ENCODE measurements around the gene ARHGEF19.
"Not testable (repeated sequence)": the region's sequence is repeated elsewhere in the genome, so short reads cannot be mapped to it uniquely, and the experiment has no call there.

ARHGEF19 gene

DNA sequence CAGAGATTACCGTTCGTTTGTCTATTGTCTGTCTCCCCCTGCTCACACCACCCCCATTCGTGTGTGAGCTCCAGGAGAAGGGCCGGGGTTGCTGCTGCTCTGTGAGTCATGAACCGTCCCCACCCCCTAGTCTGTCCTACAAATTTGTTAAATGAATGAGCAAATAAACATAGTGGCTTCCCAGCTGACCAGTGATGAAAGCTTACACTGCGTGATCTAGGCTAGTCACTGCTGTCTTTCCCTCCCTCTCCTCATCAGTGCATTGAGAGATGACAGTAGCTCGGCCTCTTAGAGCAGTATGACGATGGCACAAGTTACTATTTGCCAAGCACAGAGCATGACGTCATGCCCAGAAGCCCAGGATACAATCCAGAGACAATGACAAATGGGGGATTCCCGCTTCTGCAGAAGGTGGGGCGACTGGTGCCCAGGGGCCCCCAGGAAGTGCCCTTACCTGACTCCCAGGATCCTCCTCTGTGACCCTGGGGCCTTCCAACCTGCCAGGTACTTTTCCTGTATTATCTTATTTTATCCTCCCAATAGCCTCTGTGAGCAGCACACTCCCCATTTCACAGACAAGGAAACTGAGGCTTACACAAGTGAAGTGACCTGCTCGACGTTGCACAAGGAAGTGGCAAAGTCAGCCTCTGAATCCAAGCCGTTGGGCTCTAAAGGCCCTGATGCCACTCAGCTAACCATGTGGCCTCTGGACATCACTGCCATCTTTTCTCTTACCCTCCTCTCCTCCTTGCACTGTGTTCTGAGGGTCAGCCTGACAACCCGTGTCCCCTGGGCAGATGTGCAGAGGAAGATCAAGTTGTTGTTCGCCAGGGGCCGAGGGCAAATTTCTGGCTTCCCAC lies 48.0 kb downstream of the ARHGEF19 start:
- Histone ChIP-seq H3K4me3 (ENCODE audit: low read length) (no peak overlapping the region), H3K4me1 (ENCODE audit: control insufficient read depth, insufficient read depth, low read length) (peaks cover 9% of the 10 kb centered on the region), H3K27me3 (ENCODE audit: control insufficient read depth, insufficient read depth, low read length) (no peaks in the 10 kb centered on the region), H3K27ac (ENCODE audit: low read length) (no peak overlapping the region), H3K9me3 (ENCODE audit: control insufficient read depth, insufficient read depth, low read length) (no peaks in the 10 kb centered on the region), H3K36me3 (ENCODE audit: control insufficient read depth, insufficient read depth, low read length) (no peaks in the 10 kb centered on the region)
- no CpG with 5 or more reads among the region's 17 CpGs for WGBS (ENCODE audit: insufficient coverage, insufficient read length)
- no peak for DNase-seq (ENCODE audit: low read depth, low spot score)

DNA sequence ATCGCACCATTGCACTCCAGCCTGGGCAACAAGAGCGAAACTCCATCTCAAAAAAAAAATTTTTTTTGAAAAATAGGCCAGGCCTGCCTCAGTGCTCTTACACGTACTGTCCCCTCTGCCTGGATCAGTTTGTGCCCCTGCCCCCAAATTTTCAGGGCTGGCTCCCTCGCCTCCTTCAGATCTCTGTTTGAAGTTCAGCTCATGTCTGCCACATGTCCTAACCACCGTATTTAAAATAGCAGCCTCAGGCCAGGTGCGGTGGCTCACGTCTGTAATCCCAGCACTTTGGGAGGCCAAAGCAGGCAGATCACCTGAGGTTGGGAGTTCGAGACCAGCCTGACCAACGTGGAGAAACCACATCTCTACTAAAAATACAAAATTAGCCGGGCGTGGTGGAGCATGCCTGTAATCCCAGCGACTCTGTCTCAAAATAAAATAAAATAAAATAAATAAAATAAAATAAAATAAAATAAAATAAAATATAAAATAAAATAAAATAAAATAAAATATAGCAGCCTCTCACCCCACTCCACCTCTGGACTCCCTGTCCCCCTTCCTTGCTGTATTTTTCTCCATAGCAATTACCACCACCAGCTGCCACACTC lies 48.7 kb downstream of the ARHGEF19 start:
- not testable (repeated sequence) for H3K4me1 ChIP-seq (ENCODE audit: control insufficient read depth, insufficient read depth, low read length); DNase-seq (ENCODE audit: low read depth, low spot score); H3K27me3 ChIP-seq (ENCODE audit: control insufficient read depth, insufficient read depth, low read length); H3K4me3 ChIP-seq (ENCODE audit: low read length); H3K36me3 ChIP-seq (ENCODE audit: control insufficient read depth, insufficient read depth, low read length); H3K9me3 ChIP-seq (ENCODE audit: control insufficient read depth, insufficient read depth, low read length); H3K27ac ChIP-seq (ENCODE audit: low read length)
- no CpG with 5 or more reads among the region's 12 CpGs for WGBS (ENCODE audit: insufficient coverage, insufficient read length)

DNA sequence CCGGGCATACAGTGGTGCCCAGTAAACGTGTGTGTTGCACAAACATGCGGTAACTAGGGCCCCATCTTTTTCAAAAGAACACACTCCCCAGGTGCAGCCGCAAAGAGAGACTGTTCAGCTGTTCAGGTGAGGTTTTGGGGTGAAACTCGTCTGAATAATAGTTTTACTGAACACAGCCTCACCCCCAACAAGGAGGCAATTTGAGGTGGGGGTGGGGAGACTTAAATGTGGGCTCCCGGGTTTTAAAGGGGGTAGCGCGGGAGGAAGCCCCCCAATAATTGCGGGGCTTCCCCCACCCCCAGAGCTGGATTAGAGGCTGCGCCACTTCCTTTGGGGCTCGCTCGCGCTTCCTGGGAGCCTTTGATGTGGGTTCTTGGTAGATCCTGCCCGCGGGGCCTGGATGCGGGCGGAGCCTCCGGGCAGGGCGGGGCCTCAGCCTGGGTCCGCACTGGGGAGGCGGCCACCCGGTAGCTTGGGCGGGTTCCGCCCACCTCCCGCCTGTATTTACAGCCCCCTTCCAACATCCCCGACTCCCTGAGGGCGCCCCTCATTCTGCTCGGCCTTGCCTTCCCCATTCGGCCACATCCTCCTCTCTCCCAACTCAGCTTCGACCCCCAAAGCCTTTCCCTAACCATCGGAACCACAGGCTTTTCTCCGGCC lies 50.2 kb downstream of the ARHGEF19 start:
- no peaks in the 10 kb centered on the region for H3K36me3 ChIP-seq (ENCODE audit: control insufficient read depth, insufficient read depth, low read length)
- H3K27me3 ChIP-seq (ENCODE audit: control insufficient read depth, insufficient read depth, low read length), result no peaks in the 10 kb centered on the region
- no peak overlapping the region; the same call in 1 of the 2 replicates for H3K4me3 ChIP-seq (ENCODE audit: low read length)
- no peaks in the 10 kb centered on the region for H3K9me3 ChIP-seq (ENCODE audit: control insufficient read depth, insufficient read depth, low read length)
- no peak for DNase-seq (ENCODE audit: low read depth, low spot score)
- H3K27ac ChIP-seq (ENCODE audit: low read length), result no peak overlapping the region
- WGBS (ENCODE audit: insufficient coverage, insufficient read length), result no CpG with 5 or more reads among the region's 32 CpGs
- peaks cover 5% of the 10 kb centered on the region for H3K4me1 ChIP-seq (ENCODE audit: control insufficient read depth, insufficient read depth, low read length)

DNA sequence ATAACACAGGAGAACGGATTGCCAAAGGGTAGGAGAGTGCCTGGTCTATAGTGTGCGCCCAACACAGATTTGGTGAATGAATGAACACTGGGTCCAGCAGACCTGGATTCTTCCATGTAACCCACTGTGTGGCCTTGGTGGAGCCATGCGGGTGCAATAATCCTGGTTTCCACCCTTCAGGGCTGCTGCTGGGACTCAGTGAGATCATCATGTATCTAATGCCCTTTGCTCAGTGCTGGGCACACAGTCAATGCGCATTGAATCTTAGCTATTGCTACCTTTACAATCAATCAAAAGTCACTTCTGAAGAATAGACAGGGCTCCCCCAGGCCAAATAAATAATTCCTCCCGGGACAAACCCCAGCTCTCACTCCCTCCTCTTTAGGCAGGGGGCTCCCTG lies 50.7 kb downstream of the ARHGEF19 start:
- Histone ChIP-seq H3K9me3 (ENCODE audit: control insufficient read depth, insufficient read depth, low read length) (no peaks in the 10 kb centered on the region), H3K4me3 (ENCODE audit: low read length) (no peak overlapping the region), H3K27ac (ENCODE audit: low read length) (no peak overlapping the region), H3K27me3 (ENCODE audit: control insufficient read depth, insufficient read depth, low read length) (no peaks in the 10 kb centered on the region), H3K36me3 (ENCODE audit: control insufficient read depth, insufficient read depth, low read length) (no peaks in the 10 kb centered on the region), H3K4me1 (ENCODE audit: control insufficient read depth, insufficient read depth, low read length) (peaks cover 5% of the 10 kb centered on the region)
- WGBS (ENCODE audit: insufficient coverage, insufficient read length), result no CpG with 5 or more reads among the region's 5 CpGs
- DNase-seq (ENCODE audit: low read depth, low spot score), result no peak

DNA sequence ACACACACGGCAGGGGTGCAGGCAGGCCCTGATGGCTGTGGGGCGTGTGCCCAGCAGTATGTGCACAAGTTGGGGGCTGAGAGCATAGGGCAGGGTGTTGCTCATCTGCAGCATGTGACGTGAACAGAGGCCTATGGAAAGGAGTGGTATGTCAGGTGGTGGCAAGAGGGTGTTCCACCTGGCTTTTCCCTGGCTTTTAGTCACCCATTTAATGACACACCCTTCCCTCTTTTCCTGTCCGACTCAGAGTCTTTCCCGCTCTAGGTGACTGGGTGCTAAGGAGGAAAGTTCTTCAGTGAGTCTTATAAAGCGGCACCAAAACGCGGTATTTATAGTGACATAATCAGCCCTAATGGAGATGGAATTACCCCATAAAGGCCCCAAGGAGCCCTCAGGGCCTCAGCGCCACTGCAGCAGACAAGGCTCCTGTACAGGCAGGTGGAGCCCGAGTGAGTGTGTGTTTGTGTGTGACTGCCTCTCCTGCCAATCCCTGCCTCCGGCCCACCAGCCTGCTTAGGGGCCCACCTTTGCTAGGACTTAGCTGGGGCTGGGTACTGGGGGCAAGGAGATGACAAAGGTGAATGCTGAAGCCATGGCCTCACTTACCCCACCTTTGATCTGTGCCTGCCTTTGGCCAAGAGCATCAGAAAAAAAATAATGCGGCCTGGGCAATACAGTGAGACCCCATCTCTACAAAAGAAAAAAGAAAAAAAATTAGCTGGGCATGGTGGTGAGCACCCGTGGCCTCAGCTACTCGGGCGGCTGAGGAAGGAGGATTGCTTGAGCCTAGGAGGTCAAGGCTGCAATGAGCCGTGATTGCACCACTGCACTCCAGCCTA lies 53.2 kb downstream of the ARHGEF19 start:
- no CpG with 5 or more reads among the region's 16 CpGs for WGBS (ENCODE audit: insufficient coverage, insufficient read length)
- Histone ChIP-seq H3K27ac (ENCODE audit: low read length) (no peak overlapping the region), H3K4me3 (ENCODE audit: low read length) (no peak overlapping the region), H3K9me3 (ENCODE audit: control insufficient read depth, insufficient read depth, low read length) (no peaks in the 10 kb centered on the region), H3K36me3 (ENCODE audit: control insufficient read depth, insufficient read depth, low read length) (no peaks in the 10 kb centered on the region), H3K27me3 (ENCODE audit: control insufficient read depth, insufficient read depth, low read length) (no peaks in the 10 kb centered on the region), H3K4me1 (ENCODE audit: control insufficient read depth, insufficient read depth, low read length) (peaks cover 4% of the 10 kb centered on the region)
- no peak for DNase-seq (ENCODE audit: low read depth, low spot score)

- H3K27ac ChIP-seq (ENCODE audit: low read length), result no peak overlapping the region
- H3K4me1 ChIP-seq (ENCODE audit: control insufficient read depth, insufficient read depth, low read length), result peaks cover 5% of the 10 kb centered on the region
- H3K4me3 ChIP-seq (ENCODE audit: low read length), result no peak overlapping the region
- no peaks in the 10 kb centered on the region for H3K27me3 ChIP-seq (ENCODE audit: control insufficient read depth, insufficient read depth, low read length)
- no peaks in the 10 kb centered on the region for H3K36me3 ChIP-seq (ENCODE audit: control insufficient read depth, insufficient read depth, low read length)
- H3K9me3 ChIP-seq (ENCODE audit: control insufficient read depth, insufficient read depth, low read length), result no peaks in the 10 kb centered on the region
- no CpG with 5 or more reads among the region's 5 CpGs for WGBS (ENCODE audit: insufficient coverage, insufficient read length)
- no peak for DNase-seq (ENCODE audit: low read depth, low spot score)
Observed at GRCh38 chr1:16158025-16158424, 54.4 kb downstream of the ARHGEF19 start.

DNA sequence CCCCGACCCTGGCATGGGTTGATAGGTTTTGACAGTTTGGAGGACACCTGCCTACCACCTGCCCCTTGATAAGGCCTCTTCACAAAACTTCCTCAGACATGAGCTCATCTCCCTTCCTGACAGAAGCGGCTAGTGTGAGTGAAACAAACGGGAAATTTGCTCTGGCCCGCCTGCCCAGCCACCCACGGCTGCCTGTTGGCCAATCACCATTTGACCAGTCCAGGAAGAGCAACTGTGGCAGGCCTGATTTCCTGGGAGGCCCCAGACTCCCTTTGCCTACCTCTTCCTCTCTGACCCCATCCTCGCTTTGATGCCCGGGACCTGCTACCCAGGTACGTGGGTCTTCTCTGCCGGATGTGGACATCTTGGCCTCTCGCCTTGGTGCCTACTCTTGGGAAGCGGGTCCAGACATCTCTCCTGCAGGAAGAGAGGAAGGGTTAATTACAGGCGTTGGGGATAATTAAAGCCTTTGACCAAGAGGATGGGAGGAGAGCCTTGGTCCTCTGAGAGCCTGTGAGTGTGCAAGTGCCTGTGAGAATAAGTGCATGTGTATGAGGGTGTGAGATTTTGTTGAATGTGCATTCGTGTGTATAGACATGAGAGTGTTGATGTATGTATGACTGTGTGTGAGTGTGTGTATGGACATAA lies 55.5 kb downstream of the ARHGEF19 start:
- WGBS (ENCODE audit: insufficient coverage, insufficient read length), result 100% methylated on average over 1 of the region's 13 CpGs
- Histone ChIP-seq H3K27me3 (ENCODE audit: control insufficient read depth, insufficient read depth, low read length) (no peaks in the 10 kb centered on the region), H3K4me1 (ENCODE audit: control insufficient read depth, insufficient read depth, low read length) (peaks cover 7% of the 10 kb centered on the region), H3K9me3 (ENCODE audit: control insufficient read depth, insufficient read depth, low read length) (no peaks in the 10 kb centered on the region), H3K36me3 (ENCODE audit: control insufficient read depth, insufficient read depth, low read length) (no peaks in the 10 kb centered on the region), H3K4me3 (ENCODE audit: low read length) (no peak overlapping the region), H3K27ac (ENCODE audit: low read length) (no peak overlapping the region)
- DNase-seq (ENCODE audit: low read depth, low spot score), result no peak

- H3K4me1 ChIP-seq (ENCODE audit: control insufficient read depth, insufficient read depth, low read length), result peaks cover 12% of the 10 kb centered on the region
- no peaks in the 10 kb centered on the region for H3K9me3 ChIP-seq (ENCODE audit: control insufficient read depth, insufficient read depth, low read length)
- peak within 1 kb of the TSS; percentile 87 for H3K4me3 ChIP-seq (ENCODE audit: low read length)
- H3K27me3 ChIP-seq (ENCODE audit: control insufficient read depth, insufficient read depth, low read length), result no peaks in the 10 kb centered on the region
- H3K36me3 ChIP-seq (ENCODE audit: control insufficient read depth, insufficient read depth, low read length), result peaks cover under 1% of the 10 kb centered on the region; the same call in 1 of the 2 replicates
- peak; percentile 81 for DNase-seq (ENCODE audit: low read depth, low spot score)
- H3K27ac ChIP-seq (ENCODE audit: low read length), result no peak within 1 kb of the TSS
- WGBS (ENCODE audit: insufficient coverage, insufficient read length), result no CpG with 5 or more reads among the region's 89 CpGs
Observed at GRCh38 chr1:16155537-16156410, 56.7 kb downstream of the ARHGEF19 start, which contains the start of gene EPHA2. EPHA2 (minus strand) TSS chr1:16156069; CDS start chr1:16155932, 137 bp downstream.

DNA sequence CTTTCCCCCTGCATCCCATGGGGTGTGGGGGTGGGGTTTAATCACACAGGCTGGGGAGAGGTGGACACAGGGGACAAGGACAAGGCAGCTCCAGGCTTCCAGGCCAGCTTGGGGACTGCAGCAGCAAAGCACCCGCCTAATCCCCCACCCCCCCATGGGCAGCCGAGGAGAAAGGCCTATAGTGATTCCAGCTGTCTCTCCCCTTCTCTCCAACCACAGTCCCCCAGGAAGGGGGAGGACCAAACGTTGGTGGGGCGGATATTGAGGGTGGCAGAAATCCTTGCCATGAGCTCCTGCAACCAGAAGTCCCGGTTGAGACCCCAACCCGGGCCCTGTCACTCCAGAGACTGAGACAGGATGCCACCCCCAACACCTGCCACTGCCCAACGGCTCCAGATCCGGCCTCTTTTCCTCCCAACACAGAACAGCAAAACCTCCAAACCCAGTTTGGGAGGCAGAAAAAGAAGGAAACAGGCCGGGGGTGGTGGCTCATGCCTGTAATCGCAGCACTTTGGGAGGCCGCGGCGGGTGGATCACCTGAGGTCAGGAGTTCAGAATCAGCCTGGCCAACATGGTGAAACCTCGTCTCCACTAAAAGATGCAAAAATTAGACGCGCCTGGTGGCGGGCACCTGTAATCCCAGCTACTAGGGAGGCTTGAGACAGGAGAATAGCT lies 58.3 kb downstream of the ARHGEF19 start:
- no peaks in the 10 kb centered on the region for H3K27me3 ChIP-seq (ENCODE audit: control insufficient read depth, insufficient read depth, low read length)
- no peaks in the 10 kb centered on the region for H3K9me3 ChIP-seq (ENCODE audit: control insufficient read depth, insufficient read depth, low read length)
- WGBS (ENCODE audit: insufficient coverage, insufficient read length), result no CpG with 5 or more reads among the region's 17 CpGs
- DNase-seq (ENCODE audit: low read depth, low spot score), result no peak
- H3K27ac ChIP-seq (ENCODE audit: low read length), result no peak overlapping the region
- H3K4me3 ChIP-seq (ENCODE audit: low read length), result no peak overlapping the region; the same call in 1 of the 2 replicates
- H3K4me1 ChIP-seq (ENCODE audit: control insufficient read depth, insufficient read depth, low read length), result peaks cover 13% of the 10 kb centered on the region
- H3K36me3 ChIP-seq (ENCODE audit: control insufficient read depth, insufficient read depth, low read length), result peaks cover 10% of the 10 kb centered on the region

All from iPS DF 6.9 (cell line).